Measurements from ENCODE around the gene PLEKHH3. TPM values are rescaled to one million over a fixed set of nuclear protein-coding genes. Genes with fewer than 3 reads are reported as not detected.
A peak's percentile ranks its signal among the peaks of the same experiment; 100 is the strongest.

The PLEKHH3 gene
- total RNA-seq, 2 donors from 2014 or later, result 63.0 to 105 TPM

DNA sequence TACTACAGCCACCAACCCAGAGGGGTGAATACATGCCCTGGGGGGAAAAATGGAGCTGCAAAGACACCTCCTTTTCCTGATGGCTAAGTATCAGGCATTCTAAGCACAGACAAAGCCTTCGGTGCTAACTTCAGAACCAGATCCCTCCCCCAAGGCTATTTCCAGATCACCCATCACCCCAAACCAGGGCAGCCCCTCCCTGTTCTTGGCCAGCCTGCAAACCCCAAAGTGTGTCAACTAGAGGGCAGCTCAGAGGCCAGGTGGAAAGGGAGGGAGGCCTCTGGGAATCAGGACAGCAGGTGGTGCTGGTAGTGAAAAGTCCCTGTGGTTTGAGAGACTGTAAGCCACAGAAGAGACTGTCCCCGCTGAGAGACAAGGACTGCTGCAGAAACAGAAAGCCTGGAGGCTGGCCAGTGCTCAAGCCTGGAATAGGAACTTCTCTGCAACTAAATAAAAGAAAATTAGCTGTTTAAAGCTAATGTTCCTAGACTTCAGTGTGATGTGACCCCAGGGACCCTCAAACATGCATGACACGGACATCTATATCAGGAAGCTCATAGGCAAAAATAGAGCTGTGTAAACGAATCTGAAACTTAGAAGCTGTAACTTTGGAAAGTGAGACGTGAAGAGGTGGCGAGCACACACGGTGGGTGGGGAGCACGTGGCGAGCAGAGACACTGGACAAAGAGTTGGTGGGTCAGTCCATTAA is 58.2 kb downstream of the PLEKHH3 start:
- Histone ChIP-seq H3K27me3 (no peaks in the 10 kb centered on the region), H3K4me1 (peaks cover 62% of the 10 kb centered on the region), H3K9me3 (no peaks in the 10 kb centered on the region), H3K27ac (peak overlapping the region; percentile 73 to 86 (median 78)), H3K36me3 (replicated peaks in 1 of 2; ENCODE audit: insufficient read depth in 1 of 2, low read depth in 2 of 2) (peaks cover 14 to 15% of the 10 kb centered on the region in 2 donors), H3K4me3 (no peak overlapping the region)
- DNase-seq (peak; percentile 86 to 94 (median 92)), ATAC-seq (peak; percentile 95)
- TF ChIP-seq, protein P1, sequence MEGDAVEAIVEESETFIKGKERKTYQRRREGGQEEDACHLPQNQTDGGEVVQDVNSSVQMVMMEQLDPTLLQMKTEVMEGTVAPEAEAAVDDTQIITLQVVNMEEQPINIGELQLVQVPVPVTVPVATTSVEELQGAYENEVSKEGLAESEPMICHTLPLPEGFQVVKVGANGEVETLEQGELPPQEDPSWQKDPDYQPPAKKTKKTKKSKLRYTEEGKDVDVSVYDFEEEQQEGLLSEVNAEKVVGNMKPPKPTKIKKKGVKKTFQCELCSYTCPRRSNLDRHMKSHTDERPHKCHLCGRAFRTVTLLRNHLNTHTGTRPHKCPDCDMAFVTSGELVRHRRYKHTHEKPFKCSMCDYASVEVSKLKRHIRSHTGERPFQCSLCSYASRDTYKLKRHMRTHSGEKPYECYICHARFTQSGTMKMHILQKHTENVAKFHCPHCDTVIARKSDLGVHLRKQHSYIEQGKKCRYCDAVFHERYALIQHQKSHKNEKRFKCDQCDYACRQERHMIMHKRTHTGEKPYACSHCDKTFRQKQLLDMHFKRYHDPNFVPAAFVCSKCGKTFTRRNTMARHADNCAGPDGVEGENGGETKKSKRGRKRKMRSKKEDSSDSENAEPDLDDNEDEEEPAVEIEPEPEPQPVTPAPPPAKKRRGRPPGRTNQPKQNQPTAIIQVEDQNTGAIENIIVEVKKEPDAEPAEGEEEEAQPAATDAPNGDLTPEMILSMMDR (IDR thresholded peaks at IDR 0.05), result peak in 5 of 7 experiments; percentile 37 to 70 (median 66)
- TF ChIP-seq POLR2A (IDR thresholded peaks at IDR 0.05), result peak in 2 of 3 donors; percentile 20 to 38
- intact Hi-C loops (cut with DNase I), result loop anchor here (5.0 kb wide), 1 partner anchor 64 kb away; the partner anchor contains the start of genes CCR10 and CNTNAP1
- WGBS, 2 donors, result 21 to 22% methylated on average over 9 of the region's 9 CpGs

DNA sequence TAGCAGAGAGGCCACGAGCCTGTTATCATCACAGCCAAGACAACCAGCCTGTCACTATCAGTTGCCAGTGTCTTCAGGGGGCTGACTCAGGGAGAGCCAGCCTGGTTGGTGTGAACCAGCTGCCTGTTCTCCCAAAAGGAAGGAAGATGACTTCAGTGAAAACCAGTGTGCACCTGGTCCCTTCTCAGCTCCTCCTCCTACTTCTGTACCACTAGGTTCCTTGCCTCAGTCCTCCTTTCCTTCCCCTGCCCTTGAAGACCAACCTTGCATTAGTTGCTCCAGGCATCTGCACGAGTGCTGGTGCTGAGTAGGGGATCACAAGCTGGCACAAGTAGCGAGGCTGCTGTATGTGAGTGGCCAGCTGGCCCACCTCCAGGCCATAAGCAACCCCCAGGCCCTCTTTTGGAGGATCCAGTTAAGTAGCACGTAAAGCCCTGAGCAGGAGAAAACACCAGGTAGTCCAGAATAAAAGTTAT is 58.8 kb downstream of the PLEKHH3 start:
- intact Hi-C loops (cut with DNase I), result loop anchor here (5.0 kb wide), 1 partner anchor 64 kb away; the partner anchor contains the start of genes CCR10 and CNTNAP1
- no peaks in the 10 kb centered on the region for H3K27me3 ChIP-seq
- WGBS, 2 donors, result 30 to 31% methylated on average over 4 of the region's 4 CpGs
- no peaks in the 10 kb centered on the region for H3K9me3 ChIP-seq
- ATAC-seq (peak; percentile 21), DNase-seq (peak; percentile 32 to 48 (median 46))
- H3K27ac ChIP-seq, result peak overlapping the region; percentile 73 to 86 (median 78)
- peaks cover 56% of the 10 kb centered on the region for H3K4me1 ChIP-seq
- H3K4me3 ChIP-seq, result no peak overlapping the region
- H3K36me3 ChIP-seq (replicated peaks in 1 of 2; ENCODE audit: insufficient read depth in 1 of 2, low read depth in 2 of 2), result peaks cover 20% of the 10 kb centered on the region in 2 donors
- TF ChIP-seq, protein P1 (IDR thresholded peaks at IDR 0.05), result no peak
- no peak for TF ChIP-seq POLR2A (IDR thresholded peaks at IDR 0.05)

Small RNA genes within 50 kb of the gene (microRNA-seq; reads per million reads assigned to microRNA genes)
- gene MIR6780A (ENCODE audit: borderline number of aligned reads in 2 of 2, borderline replicate concordance in 2 of 2), result 0.93 to 1.8 reads per million in 2 donors

Small RNA genes within 50 kb of the gene (small RNA-seq; reads per million reads assigned to genes)
- gene MIR6780A, result not detected

Other genes starting within 250 kb of the PLEKHH3 start
- gene ATP6V0A1, start 218.1 kb downstream of the PLEKHH3 start, total RNA-seq, result 10 to 100 TPM; 35.5 to 71.5 TPM
- 100 to 1,000 TPM in 1 of 2 donors, 10 to 100 TPM in 1; 46.4 to 110 TPM for gene NAGLU, start 140.8 kb downstream of the PLEKHH3 start, total RNA-seq
- 1 to 10 TPM in 1 of 2 donors, under 1 TPM in 1; 0.78 to 9.2 TPM for gene HSD17B1, start 124.1 kb downstream of the PLEKHH3 start, total RNA-seq
- 10 to 100 TPM; 24.1 to 60.6 TPM for gene COASY, start 114.8 kb downstream of the PLEKHH3 start, total RNA-seq
- gene MLX, start 109.9 kb downstream of the PLEKHH3 start, total RNA-seq, result 10 to 100 TPM; 24.9 to 28.7 TPM
- 1 to 10 TPM in 1 of 2 donors, not detected in 1; 2.1 TPM for gene PSMC3IP, start 99.3 kb downstream of the PLEKHH3 start, total RNA-seq
- gene RETREG3, start 67.6 kb downstream of the PLEKHH3 start, total RNA-seq, result 10 to 100 TPM; 36.9 to 42.0 TPM
- gene TUBG1, start 67.3 kb downstream of the PLEKHH3 start, total RNA-seq, result 10 to 100 TPM; 17.4 to 23.1 TPM
- 10 to 100 TPM; 64.1 to 80.4 TPM for gene TUBG2, start 17.7 kb downstream of the PLEKHH3 start, total RNA-seq
- under 1 TPM; 0.78 to 0.99 TPM for gene CCR10, start 4.8 kb upstream of the PLEKHH3 start, total RNA-seq
- gene CNTNAP1, start 5.5 kb upstream of the PLEKHH3 start, total RNA-seq, result 1 to 10 TPM; 4.9 to 6.7 TPM
- gene EZH1, start 68.0 kb upstream of the PLEKHH3 start, total RNA-seq, result 10 to 100 TPM; 19.1 to 28.5 TPM
- 1 to 10 TPM; 3.1 to 7.6 TPM for gene RAMP2, start 84.2 kb upstream of the PLEKHH3 start, total RNA-seq
- gene VPS25, start 96.5 kb upstream of the PLEKHH3 start, total RNA-seq, result 10 to 100 TPM; 17.8 to 23.9 TPM
- gene WNK4, start 103.6 kb upstream of the PLEKHH3 start, total RNA-seq, result under 1 TPM in 1 of 2 donors, not detected in 1; 0.26 TPM
- gene COA3, start 121.7 kb upstream of the PLEKHH3 start, total RNA-seq, result 10 to 100 TPM; 69.2 to 72.4 TPM
- not detected for gene CNTD1, start 121.9 kb upstream of the PLEKHH3 start, total RNA-seq
- 10 to 100 TPM; 50.4 to 65.1 TPM for gene BECN1, start 147.3 kb upstream of the PLEKHH3 start, total RNA-seq
- gene PSME3, start 156.4 kb upstream of the PLEKHH3 start, total RNA-seq, result 10 to 100 TPM; 41.2 to 51.6 TPM
- gene AOC2, start 167.6 kb upstream of the PLEKHH3 start, total RNA-seq, result 1 to 10 TPM; 1.0 to 3.0 TPM
- 10 to 100 TPM in 1 of 2 donors, 1 to 10 TPM in 1; 6.5 to 55.7 TPM for gene AOC3, start 174.2 kb upstream of the PLEKHH3 start, total RNA-seq
- gene G6PC1, start 223.8 kb upstream of the PLEKHH3 start, total RNA-seq, result 1 to 10 TPM in 1 of 2 donors, not detected in 1; 2.6 TPM

Measured in body of pancreas (tissue), 4 donors.